ENCODE results near the gene PDE11A. TPM values are rescaled to one million over a fixed set of nuclear protein-coding genes. Genes with fewer than 3 reads are reported as not detected.
"Not testable (repeated sequence)": the region's sequence is repeated elsewhere in the genome, so short reads cannot be mapped to it uniquely, and the experiment has no call there.

The PDE11A gene
- total and polyA plus RNA-seq, 3 donors from 2014 or later: 2.2 to 7.8 (median 3.3) TPM

DNA sequence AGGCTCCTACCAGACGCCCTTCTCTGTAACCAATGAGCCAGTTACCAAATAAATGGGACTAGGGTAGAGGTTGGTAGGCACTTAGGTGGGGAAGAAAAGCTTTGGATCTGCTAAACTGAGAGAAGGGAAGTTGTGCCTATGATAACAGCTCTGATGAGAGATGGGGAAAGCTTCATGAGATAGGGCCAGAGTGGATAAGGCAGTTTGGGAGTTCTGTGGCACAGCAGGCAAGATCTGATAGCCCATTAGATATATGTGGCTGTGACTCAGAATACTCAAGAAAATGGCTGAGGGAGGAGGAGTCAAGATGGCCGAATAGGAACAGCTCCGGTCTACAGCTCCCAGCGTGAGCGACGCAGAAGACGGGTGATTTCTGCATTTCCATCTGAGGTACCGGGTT lies 99.8 kb downstream of the PDE11A start:
- Histone ChIP-seq H3K36me3 (ENCODE audit: low read depth, missing control alignments) (no peaks in the 10 kb centered on the region), H3K27me3 (no peaks in the 10 kb centered on the region), H3K4me1 (no peaks in the 10 kb centered on the region), H3K4me3 (no peak overlapping the region), H3K27ac (no peak overlapping the region), H3K9me3 (no peaks in the 10 kb centered on the region)
- intact Hi-C loops (cut with DNase I; ENCODE audit: low total_unique reads): no loop called here
- no peak for DNase-seq
- no peak for TF ChIP-seq POLR2A (IDR thresholded peaks at IDR 0.05)
- TF ChIP-seq, protein P1, sequence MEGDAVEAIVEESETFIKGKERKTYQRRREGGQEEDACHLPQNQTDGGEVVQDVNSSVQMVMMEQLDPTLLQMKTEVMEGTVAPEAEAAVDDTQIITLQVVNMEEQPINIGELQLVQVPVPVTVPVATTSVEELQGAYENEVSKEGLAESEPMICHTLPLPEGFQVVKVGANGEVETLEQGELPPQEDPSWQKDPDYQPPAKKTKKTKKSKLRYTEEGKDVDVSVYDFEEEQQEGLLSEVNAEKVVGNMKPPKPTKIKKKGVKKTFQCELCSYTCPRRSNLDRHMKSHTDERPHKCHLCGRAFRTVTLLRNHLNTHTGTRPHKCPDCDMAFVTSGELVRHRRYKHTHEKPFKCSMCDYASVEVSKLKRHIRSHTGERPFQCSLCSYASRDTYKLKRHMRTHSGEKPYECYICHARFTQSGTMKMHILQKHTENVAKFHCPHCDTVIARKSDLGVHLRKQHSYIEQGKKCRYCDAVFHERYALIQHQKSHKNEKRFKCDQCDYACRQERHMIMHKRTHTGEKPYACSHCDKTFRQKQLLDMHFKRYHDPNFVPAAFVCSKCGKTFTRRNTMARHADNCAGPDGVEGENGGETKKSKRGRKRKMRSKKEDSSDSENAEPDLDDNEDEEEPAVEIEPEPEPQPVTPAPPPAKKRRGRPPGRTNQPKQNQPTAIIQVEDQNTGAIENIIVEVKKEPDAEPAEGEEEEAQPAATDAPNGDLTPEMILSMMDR (IDR thresholded peaks at IDR 0.05): no peak
- 77 to 95% methylated on average over 1 to 8 of the region's 8 CpGs for WGBS, 2 donors

DNA sequence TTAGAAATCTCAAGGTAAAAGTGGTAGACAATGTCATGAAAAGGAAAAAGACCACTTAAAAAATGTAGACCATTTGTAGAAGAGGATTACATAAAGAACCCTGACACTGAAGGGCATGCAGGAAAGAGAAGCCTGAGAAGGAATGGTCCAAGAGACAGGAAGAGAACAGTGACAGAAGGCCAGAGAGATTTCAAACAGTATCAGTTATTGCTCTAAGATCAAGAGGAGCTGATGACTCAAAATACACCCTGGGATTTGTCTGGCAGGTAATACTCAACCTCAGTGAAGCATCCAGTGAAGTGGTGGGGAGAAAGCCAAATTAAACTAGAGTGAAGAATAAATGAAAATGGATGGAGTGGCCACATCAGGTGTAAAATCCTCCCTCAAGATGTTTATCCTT lies 100.5 kb downstream of the PDE11A start:
- intact Hi-C loops (cut with DNase I; ENCODE audit: low total_unique reads): no loop called here
- no peaks in the 10 kb centered on the region for H3K36me3 ChIP-seq (ENCODE audit: low read depth, missing control alignments)
- no peaks in the 10 kb centered on the region for H3K4me1 ChIP-seq
- no peak overlapping the region for H3K4me3 ChIP-seq
- no peak for TF ChIP-seq POLR2A (IDR thresholded peaks at IDR 0.05)
- TF ChIP-seq, protein P1 (IDR thresholded peaks at IDR 0.05): no peak
- DNase-seq: no peak
- H3K27ac ChIP-seq: no peak overlapping the region
- H3K27me3 ChIP-seq: no peaks in the 10 kb centered on the region
- no peaks in the 10 kb centered on the region for H3K9me3 ChIP-seq

DNA sequence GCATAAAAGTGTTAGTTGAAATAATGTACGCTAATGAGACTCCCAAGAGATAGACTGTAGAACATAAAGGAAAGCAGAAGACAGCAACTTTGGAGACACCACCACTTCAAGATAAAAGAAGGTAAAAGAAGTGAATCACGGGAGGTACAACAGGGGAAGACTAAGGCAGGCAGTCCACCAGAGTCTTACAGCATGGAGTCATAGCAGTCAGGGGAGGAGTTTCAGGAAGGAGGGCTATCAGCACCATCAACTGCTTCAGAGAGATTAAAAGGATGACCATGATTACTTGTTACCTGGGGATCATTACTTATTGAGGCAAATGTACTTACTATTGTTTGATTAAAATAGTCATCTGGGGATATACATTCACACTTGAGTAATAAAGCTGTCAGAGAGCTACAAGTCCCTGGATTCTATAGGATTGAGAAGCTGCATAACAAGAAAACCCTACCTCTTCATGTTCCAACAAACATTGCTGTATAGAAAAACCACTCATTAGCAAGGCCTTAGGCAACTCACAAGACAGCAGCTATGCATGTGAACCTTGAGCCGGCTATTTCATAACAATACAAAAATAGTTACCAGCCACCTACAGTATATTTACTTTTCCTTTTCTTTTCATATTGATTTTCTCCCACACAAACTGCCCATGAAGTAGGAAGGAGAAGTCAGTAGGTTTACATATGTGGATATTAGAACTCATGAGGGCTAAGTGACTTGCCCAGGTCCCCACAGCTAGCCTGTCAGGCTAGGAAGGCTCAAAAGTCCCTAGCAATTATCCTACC lies 101.7 kb downstream of the PDE11A start:
- 88 to 97% methylated on average over 3 of the region's 3 CpGs for WGBS, 2 donors
- H3K27ac ChIP-seq: no peak overlapping the region
- H3K36me3 ChIP-seq (ENCODE audit: low read depth, missing control alignments): no peaks in the 10 kb centered on the region
- no peaks in the 10 kb centered on the region for H3K27me3 ChIP-seq
- no peak overlapping the region for H3K4me3 ChIP-seq
- DNase-seq: no peak
- H3K9me3 ChIP-seq: no peaks in the 10 kb centered on the region
- H3K4me1 ChIP-seq: no peaks in the 10 kb centered on the region
- intact Hi-C loops (cut with DNase I; ENCODE audit: low total_unique reads): no loop called here
- TF ChIP-seq, protein P1 (IDR thresholded peaks at IDR 0.05): no peak
- no peak for TF ChIP-seq POLR2A (IDR thresholded peaks at IDR 0.05)

- Histone ChIP-seq H3K4me1 (no peaks in the 10 kb centered on the region), H3K36me3 (ENCODE audit: low read depth, missing control alignments) (no peaks in the 10 kb centered on the region), H3K27me3 (no peaks in the 10 kb centered on the region), H3K27ac (no peak overlapping the region), H3K9me3 (no peaks in the 10 kb centered on the region), H3K4me3 (no peak overlapping the region)
- no peak for DNase-seq
- intact Hi-C loops (cut with DNase I; ENCODE audit: low total_unique reads): no loop called here
- WGBS, 2 donors: 78 to 94% methylated on average over 1 of the region's 1 CpG
- TF ChIP-seq POLR2A (IDR thresholded peaks at IDR 0.05): no peak
- TF ChIP-seq, protein P1 (IDR thresholded peaks at IDR 0.05): no peak
Measured at GRCh38 chr2:177964892-177965291, 107.7 kb downstream of the PDE11A start.

DNA sequence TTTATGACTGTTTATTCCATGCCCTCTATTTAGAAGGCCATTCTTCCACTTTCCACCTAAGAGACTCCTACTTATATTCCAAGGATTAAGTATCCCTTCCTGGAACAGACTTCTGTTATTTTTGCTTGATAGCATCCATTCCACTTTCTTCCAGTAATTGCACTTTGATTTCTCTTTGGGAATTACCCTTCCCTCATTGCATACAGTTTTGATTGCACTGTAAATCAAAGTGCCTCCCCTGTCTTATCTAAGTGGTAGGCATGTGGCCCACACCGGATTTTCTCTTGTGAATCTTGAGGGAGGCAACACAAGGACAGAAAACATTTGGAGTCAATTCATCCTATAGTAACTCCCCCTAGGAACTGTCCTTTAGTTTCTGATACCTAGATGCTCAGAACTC lies 120.4 kb downstream of the PDE11A start:
- Histone ChIP-seq H3K27me3 (no peaks in the 10 kb centered on the region), H3K36me3 (ENCODE audit: low read depth, missing control alignments) (no peaks in the 10 kb centered on the region), H3K4me3 (no peak overlapping the region), H3K9me3 (no peaks in the 10 kb centered on the region), H3K27ac (no peak overlapping the region), H3K4me1 (no peaks in the 10 kb centered on the region)
- TF ChIP-seq, protein P1 (IDR thresholded peaks at IDR 0.05): no peak
- TF ChIP-seq POLR2A (IDR thresholded peaks at IDR 0.05): no peak
- no peak for DNase-seq
- 48 to 53% methylated on average over 1 of the region's 1 CpG for whole genome bisulfite sequencing, 2 donors
- intact Hi-C loops (cut with DNase I; ENCODE audit: low total_unique reads): no loop called here

DNA sequence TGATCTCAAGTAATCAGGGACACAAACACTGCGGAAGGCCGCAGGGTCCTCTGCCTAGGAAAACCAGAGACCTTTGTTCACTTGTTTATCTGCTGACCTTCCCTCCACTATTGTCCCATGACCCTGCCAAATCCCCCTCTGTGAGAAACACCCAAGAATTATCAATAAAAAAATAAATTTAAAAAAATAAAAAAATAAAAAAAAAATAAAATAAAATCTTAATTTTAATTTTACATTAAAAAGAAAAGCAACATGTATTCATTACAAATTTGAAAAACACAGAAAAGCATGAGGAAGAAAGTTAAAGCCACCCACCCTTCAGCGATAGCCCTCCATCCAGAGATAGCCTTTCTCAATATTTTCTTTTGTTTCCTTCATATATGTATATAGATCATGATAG lies 125.0 kb downstream of the PDE11A start:
- H3K27ac ChIP-seq; H3K27me3 ChIP-seq; intact Hi-C loops (cut with DNase I; ENCODE audit: low total_unique reads); H3K4me1 ChIP-seq; H3K36me3 ChIP-seq (ENCODE audit: low read depth, missing control alignments); H3K9me3 ChIP-seq; H3K4me3 ChIP-seq; DNase-seq: not testable (repeated sequence)
- 88 to 99% methylated on average over 3 of the region's 3 CpGs for WGBS, 2 donors

DNA sequence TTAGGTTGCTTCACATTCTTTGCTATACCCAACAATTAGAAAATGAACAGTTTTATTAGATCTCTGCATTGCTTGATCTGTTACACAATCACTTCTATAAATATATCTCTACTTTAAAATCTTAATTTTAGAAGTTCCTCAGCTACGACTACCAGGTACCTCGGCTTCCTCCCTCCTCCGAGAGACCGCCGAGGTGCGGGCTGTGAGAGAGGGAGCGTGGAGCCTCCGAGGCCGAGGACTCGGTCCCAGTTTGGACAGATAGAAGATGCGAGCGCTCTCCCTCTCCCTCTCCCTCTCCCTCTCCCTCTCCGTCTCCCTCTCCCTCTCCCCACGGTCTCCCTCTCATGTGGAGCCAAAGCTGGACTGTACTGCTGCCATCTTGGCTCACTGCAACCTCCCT lies 128.0 kb downstream of the PDE11A start:
- H3K4me1 ChIP-seq; intact Hi-C loops (cut with DNase I; ENCODE audit: low total_unique reads); H3K9me3 ChIP-seq; H3K36me3 ChIP-seq (ENCODE audit: low read depth, missing control alignments); H3K27ac ChIP-seq; DNase-seq; H3K27me3 ChIP-seq: not testable (repeated sequence)
- WGBS, 2 donors: 59 to 81% methylated on average over 14 of the region's 14 CpGs
- H3K4me3 ChIP-seq: peak overlapping the region in 1 of 2 donors; percentile 23
